Measurements from ENCODE around the gene AMZ1. TPM values are rescaled to one million over a fixed set of nuclear protein-coding genes. Genes with fewer than 3 reads are reported as not detected.

AMZ1 gene
- total and polyA plus RNA-seq, 7 donors, result under 0.01 to 1.4 (median 0.28) TPM; not detected in 3

DNA sequence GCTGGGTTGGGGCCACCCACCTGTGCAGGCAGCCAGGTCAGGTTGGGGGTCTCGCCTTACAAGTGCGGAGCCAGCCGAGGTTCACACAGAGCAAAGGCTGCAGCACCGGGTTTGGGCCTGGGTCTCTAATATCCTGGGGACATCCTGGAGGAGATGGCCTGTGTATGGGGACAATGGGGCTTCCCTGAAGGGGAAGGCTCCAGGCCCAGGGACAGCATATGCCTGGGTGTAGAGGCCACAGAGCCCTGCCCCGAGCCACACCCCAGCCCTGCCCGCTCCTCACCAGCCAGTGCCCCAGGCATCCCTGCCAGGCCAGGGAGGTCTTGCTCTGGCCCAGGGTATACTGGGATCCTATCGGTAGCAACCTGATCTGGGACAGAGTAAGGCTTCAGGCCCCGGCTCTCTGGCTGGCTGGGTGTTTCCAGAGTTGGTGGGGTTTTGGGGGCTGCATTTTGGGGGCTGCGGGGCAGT is 47.1 kb upstream of the AMZ1 start:
- H3K9me3 ChIP-seq, result no peaks in the 10 kb centered on the region
- peak; percentile 69 for DNase-seq
- no peak for TF ChIP-seq POLR2AphosphoS5 (IDR thresholded peaks at IDR 0.05)
- TF ChIP-seq EP300 (IDR thresholded peaks at IDR 0.05), result no peak
- TF ChIP-seq, protein P1, sequence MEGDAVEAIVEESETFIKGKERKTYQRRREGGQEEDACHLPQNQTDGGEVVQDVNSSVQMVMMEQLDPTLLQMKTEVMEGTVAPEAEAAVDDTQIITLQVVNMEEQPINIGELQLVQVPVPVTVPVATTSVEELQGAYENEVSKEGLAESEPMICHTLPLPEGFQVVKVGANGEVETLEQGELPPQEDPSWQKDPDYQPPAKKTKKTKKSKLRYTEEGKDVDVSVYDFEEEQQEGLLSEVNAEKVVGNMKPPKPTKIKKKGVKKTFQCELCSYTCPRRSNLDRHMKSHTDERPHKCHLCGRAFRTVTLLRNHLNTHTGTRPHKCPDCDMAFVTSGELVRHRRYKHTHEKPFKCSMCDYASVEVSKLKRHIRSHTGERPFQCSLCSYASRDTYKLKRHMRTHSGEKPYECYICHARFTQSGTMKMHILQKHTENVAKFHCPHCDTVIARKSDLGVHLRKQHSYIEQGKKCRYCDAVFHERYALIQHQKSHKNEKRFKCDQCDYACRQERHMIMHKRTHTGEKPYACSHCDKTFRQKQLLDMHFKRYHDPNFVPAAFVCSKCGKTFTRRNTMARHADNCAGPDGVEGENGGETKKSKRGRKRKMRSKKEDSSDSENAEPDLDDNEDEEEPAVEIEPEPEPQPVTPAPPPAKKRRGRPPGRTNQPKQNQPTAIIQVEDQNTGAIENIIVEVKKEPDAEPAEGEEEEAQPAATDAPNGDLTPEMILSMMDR (IDR thresholded peaks at IDR 0.05), result no peak
- TF ChIP-seq POLR2A (IDR thresholded peaks at IDR 0.05), result no peak
- H3K4me3 ChIP-seq, result peak overlapping the region in 3 of 4 donors; percentile 20 to 31 (median 30)
- intact Hi-C loops (cut with DNase I), result no loop called here
- no peaks in the 10 kb centered on the region for H3K36me3 ChIP-seq
- H3K4me1 ChIP-seq, result peaks cover 0 to 79% (median 62%) of the 10 kb centered on the region in 4 donors
- H3K27ac ChIP-seq, result peak overlapping the region; percentile 74 to 85 (median 78)
- H3K27me3 ChIP-seq, result no peaks in the 10 kb centered on the region
- WGBS, 2 donors, result 80 to 82% methylated on average over 9 of the region's 9 CpGs

DNA sequence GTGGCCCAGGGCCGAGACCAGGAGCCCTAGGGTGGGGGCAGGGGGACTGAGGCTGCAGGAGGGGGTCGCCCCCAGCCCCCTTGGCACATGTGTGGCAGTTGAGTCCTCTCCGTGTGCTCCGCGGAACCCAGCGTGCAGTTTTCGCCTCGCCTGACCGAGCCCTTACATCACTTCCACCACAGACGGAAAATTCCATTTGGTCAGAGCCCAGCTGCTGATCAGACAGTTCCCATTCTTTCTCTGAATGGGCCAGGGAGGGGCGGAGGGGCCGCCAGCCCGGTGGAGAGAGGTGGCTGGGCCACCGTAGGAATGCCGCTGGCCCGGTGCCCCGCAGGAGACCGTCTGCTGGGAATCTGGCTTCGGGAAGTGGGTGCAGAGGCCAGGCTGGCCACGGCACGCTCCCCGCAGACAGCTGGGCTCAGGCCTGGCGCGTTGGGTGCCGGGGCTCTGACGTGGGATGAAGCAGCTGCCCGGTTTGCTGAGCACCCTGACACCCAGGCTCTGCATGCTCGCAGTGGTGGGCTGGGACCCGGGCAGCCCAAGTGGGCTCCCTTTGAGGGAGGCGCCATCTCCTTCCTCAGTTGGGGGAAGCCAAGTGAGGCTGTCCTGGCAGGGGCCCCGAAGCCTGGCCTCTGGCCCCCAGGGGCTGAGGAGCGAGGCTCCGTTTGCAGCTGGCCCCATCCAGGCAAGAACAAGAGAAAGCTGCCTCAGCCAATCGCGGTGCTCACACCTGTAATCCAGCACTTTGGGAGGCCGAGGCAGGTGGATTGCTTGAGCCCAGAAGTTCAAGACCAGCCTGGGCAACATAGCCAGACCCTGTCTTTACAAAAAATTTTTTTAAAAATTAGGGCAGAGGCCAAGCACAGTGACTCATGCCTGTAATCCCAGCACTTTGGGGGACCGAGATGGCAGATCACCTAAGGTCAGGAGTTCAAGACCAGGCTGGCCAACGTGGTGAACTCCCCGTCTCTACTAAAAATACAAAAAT is 46.3 kb upstream of the AMZ1 start:
- peaks cover 0 to 71% (median 55%) of the 10 kb centered on the region in 4 donors for H3K4me1 ChIP-seq
- H3K4me3 ChIP-seq, result peak overlapping the region in 3 of 4 donors; percentile 20 to 31 (median 30)
- no peaks in the 10 kb centered on the region for H3K9me3 ChIP-seq
- intact Hi-C loops (cut with DNase I), result no loop called here
- peak overlapping the region; percentile 74 to 85 (median 78) for H3K27ac ChIP-seq
- peak in 2 of 4 donors; percentile 85 to 94 for TF ChIP-seq EP300 (IDR thresholded peaks at IDR 0.05)
- TF ChIP-seq POLR2A (IDR thresholded peaks at IDR 0.05), result peak in 1 of 2 donors; percentile 11
- TF ChIP-seq POLR2AphosphoS5 (IDR thresholded peaks at IDR 0.05), result peak; percentile 47 to 91 (median 76)
- TF ChIP-seq, protein P1 (IDR thresholded peaks at IDR 0.05), result no peak
- H3K36me3 ChIP-seq, result no peaks in the 10 kb centered on the region
- DNase-seq, result peak; percentile 96
- 55 to 77% methylated on average over 39 of the region's 39 CpGs for WGBS, 2 donors
- no peaks in the 10 kb centered on the region for H3K27me3 ChIP-seq

DNA sequence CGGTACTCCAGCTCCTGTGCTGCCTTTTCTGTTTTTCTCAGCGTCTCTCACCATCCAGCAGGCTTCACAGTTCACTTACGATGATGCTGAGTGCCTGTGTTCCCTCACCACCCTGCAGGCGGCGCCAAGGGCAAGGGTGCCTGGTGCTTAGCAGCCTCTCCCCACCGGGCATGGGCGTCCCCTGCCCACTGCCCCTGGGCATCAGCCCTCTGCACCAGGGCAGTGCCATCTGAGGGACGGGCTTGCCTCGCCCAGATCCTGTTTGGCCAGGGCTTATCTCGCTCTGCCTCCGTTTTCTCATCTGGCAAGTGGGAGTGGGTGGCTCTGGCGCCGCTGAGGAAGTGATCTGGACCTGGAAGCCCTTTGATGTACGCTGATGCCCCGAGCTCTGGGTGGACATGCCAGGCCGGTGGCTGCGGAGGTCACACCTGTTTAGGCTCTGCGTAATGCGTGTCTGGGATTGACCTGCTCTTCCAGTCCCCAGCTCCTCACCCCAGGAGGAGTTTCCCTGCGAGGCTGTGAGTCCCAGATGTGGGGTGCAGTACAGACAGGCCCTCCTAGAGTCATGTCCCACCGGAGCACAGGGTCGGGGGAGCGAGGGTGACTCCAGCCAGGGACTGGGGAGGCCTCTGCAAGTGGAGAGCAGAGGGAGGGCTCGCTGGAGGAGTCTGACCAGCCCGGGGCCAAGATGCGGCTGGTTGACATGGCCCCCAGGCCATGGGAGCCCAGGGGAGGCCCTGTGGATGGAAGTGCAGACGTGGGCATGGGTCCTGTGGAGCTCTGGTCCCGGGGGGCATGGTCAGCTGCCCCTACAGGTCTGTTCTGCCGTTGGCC is 44.4 kb upstream of the AMZ1 start:
- DNase-seq, result peak; percentile 67
- Histone ChIP-seq H3K4me3 (no peak overlapping the region), H3K36me3 (peaks cover 0 to 18% (median 12%) of the 10 kb centered on the region in 4 donors), H3K27ac (peak overlapping the region in 1 of 4 donors; percentile 8), H3K27me3 (no peaks in the 10 kb centered on the region), H3K9me3 (no peaks in the 10 kb centered on the region), H3K4me1 (peaks cover 0 to 52% (median 42%) of the 10 kb centered on the region in 4 donors)
- no peak for TF ChIP-seq POLR2AphosphoS5 (IDR thresholded peaks at IDR 0.05)
- TF ChIP-seq, protein P1 (IDR thresholded peaks at IDR 0.05), result no peak
- TF ChIP-seq EP300 (IDR thresholded peaks at IDR 0.05), result no peak
- TF ChIP-seq POLR2A (IDR thresholded peaks at IDR 0.05), result no peak
- 81 to 87% methylated on average over 29 of the region's 29 CpGs for WGBS, 2 donors
- intact Hi-C loops (cut with DNase I), result no loop called here

DNA sequence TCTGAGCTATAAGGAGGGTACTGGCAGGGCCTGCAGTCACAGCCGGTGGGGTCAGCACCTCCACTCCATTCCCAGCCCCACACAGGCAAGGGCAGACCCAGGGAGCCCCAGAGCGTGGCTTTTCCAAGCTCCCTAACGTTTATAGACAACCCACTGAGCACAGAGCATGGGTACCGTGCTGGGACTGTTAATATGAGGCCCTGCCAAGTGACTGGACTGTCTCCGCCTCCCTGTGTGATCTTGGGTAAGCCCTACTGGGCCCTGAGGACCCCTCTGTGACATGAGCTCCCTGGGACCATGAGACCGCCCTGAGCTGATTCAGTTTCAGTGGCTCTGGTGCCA is 43.8 kb upstream of the AMZ1 start:
- intact Hi-C loops (cut with DNase I), result no loop called here

More for the DNA sequence above, 43.8 kb upstream of the AMZ1 start:
- WGBS, 2 donors, result 85% methylated on average over 6 of the region's 6 CpGs
- Histone ChIP-seq H3K27ac (peak overlapping the region in 1 of 4 donors; percentile 8), H3K36me3 (peaks cover 0 to 20% (median 12%) of the 10 kb centered on the region in 4 donors), H3K27me3 (no peaks in the 10 kb centered on the region), H3K4me3 (no peak overlapping the region), H3K9me3 (no peaks in the 10 kb centered on the region), H3K4me1 (peaks cover 0 to 47% (median 36%) of the 10 kb centered on the region in 4 donors)
- no peak for DNase-seq
- TF ChIP-seq EP300 (IDR thresholded peaks at IDR 0.05) (no peak), POLR2AphosphoS5 (IDR thresholded peaks at IDR 0.05) (no peak), POLR2A (IDR thresholded peaks at IDR 0.05) (no peak)
- TF ChIP-seq, protein P1 (IDR thresholded peaks at IDR 0.05), result no peak

Data from sigmoid colon (tissue), 7 donors.